Superior temporal gyrus (tissue), 1 donor: ENCODE results near the gene FNIP2.
"Not testable (repeated sequence)": the region's sequence is repeated elsewhere in the genome, so short reads cannot be mapped to it uniquely, and the experiment has no call there.

ENCODE experiments used
- DNase-seq: peaks from one replicate; pipeline ENCODE4 v3.0.0-alpha.2; 2016; ENCODE audit errors: extremely low spot score

Gene FNIP2

DNA sequence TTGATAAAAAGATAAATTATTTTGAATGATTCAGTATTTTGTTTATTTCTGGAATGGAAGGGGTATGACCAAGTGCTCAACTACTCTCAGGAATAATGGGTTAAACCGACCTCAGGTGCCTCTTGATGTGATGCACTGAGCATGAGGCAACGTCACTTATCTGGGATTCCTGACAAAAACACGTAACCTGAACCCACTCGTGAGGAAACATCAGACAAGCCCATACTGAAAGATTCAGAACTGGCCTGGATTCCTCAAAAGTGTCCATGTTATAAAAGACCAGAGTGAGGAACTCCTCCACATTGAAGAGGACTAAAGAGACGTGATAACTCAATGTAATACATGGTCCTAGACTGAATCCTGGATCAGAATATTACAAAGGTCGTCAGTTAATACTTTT, 144.0 kb downstream of the FNIP2 start:
- no peak for DNase-seq

DNA sequence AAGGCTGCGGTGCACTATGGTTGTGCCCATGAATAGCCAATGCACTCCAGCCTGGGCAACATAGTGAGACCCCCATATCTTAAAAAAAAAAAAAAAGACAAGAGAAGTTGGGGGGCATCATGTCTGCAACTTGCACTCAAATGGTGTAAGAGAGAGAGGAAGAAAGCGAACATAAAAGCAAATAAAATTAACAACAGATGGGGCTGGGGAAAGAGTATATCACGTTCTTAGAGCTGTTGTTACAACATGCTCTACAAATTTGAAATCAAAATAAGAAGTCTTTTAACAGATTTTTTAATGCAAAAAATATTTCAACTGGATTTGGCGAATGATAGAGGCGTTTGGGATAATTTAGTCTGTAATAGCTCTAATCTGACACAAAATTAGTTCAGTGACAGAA, 144.9 kb downstream of the FNIP2 start:
- no peak for DNase-seq

DNA sequence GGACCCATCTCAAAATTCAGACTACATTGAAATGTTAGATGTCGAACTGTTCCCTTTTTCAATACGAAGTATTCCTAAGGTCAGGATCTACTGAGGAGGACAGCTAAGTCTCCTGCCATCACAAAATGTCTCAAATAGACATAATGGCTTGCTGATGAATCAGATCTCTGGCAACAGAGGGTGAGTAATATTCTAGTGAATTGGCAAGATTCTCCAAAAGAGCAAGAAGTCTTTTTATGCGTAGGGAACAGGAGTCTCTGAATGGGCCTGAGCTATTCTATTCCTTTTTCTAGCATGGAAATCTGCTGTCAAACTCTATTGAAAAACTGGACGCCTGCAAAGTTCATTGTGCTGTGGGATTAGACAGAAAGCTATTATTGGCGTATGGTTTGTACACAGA, 145.4 kb downstream of the FNIP2 start:
- DNase-seq, result peak; percentile 62

DNA sequence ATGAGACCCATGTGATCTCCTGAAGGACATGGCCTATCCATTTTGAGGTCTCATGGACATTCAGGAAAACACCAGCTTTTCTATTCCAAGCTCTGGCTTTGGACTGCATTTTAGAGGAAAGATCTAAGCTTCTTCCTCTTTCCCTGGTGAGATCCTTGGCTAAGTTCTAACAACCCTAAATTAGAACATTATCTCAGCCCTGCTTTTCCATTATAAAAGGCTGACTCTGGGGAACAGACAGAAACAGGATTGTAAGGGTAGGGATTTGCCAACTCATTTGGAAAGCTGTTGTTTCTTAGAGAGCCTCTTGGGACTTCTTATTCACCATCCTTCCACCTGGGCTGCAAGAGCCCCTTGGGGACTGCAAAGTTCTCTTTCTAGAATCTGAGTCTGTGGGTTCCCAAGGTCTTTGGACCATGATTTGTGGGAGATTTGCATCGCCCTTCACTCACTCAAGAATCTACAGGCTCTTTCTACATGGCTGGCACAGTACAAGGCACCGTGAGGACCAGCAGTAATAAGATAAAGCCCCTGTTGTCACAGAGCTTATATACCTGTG, 146.9 kb downstream of the FNIP2 start:
- peak; percentile 61 for DNase-seq

DNA sequence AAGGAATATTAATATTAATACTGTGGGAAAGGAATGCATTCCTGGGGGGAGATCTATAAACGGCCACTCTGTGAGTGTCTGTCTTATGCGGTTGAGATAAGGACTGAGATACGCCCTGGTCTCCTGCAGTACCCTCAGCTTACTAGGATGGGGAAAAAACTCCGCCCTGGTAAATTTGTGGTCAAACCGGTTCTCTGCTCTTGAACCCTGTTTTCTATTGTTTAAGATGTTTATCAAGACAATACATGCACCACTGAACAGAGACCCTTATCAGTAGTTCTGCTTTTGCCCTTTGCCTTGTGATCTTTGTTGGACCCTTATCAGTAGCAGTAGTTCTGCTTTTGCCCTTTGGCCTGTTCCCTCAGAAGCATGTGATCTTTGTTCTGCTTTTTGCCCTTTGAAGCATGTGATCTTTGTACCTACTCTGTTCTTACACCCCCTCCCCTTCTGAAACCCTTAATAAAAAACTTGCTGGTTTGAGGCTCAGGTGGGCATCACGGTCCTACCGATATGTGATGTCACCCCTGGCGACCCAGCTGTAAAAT, 151.7 kb downstream of the FNIP2 start:
- DNase-seq, result not testable (repeated sequence)

DNA sequence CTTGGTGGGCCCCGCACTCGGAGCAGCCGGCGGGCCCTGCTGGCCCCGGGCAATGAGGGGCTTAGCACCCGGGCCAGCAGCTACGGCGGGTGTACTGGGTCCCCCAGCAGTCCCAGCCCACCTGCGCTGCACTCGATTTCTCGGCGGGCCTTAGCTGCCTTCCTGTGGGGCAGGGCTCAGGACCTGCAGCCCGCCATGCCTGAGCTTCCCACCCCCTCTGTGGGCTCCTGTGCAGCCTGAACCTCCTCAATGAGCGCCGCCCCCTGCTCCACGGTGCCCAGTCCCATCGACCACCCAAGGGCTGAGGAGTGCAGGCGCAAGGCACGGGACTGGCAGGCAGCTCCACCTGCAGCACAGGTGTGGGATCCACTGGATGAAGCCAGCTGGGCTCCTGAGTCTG, 158.9 kb downstream of the FNIP2 start:
- DNase-seq, result not testable (repeated sequence)

DNA sequence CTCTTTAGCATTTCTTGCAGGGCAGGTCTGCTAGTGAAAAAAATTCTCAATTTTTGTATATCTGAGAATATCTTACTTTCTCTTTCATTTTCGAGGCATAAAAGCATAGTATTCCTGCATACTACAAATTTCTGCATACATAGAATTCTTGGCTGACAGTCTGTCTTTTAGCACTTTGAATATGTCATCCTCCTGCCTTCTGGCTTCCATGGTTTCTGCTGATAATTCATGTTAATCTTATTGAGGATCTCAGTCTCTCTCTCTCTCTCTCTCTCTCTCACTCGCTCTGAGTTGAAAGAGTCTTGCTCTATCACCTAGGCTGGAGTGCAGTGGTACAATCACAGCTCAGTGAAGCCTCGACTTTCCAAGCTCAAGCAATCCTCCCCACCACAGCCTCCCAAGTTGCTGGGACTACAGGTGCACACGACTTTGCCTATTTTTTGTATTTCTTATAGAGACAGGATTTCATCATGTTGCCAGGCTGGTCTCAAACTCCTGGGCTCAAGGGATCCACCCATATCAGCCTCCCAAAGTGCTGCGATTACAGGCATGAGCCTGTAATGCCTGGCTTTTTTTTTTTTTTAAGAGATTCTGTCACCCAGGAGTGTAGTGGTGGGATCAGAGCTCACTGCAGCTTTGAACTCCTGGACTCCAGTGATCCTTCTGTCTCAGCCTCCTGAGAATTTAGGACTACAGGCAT, 161.3 kb downstream of the FNIP2 start:
- no peak for DNase-seq

DNA sequence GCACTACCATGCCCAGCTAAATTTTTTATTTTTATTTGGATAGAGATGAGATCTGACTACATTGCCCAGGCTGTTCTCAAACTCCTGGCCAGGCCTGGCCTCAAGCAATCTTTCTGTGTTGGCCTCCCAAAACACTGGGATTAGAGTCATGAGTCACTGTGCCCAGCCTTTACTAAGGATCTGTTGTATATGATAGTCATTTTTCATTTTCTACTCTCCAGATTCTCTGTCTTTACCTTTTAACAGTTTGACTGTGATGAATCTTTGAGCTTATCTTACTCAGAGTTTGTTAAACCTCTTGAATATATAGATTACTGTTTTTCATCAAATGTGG, 161.8 kb downstream of the FNIP2 start:
- DNase-seq, result no peak

DNA sequence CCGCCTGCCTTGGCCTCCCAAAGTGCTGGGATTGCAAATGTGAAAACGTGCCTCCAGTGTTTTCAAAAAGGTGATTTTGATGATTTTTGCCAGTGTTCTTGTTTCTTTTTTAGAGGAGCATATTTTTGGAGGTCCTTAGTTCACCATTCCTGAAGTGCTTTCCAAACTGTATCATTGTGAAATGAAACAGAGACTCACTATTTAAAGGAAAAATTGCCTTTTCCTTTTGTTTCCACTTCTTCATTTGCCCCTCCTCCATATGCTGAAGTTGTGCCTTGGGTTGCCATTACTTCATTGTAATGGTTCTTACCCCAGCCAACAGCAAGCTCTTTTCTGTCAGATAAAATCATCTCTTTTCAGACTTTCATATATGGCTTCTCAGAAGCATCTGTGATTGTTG, 164.4 kb downstream of the FNIP2 start:
- no peak for DNase-seq

DNA sequence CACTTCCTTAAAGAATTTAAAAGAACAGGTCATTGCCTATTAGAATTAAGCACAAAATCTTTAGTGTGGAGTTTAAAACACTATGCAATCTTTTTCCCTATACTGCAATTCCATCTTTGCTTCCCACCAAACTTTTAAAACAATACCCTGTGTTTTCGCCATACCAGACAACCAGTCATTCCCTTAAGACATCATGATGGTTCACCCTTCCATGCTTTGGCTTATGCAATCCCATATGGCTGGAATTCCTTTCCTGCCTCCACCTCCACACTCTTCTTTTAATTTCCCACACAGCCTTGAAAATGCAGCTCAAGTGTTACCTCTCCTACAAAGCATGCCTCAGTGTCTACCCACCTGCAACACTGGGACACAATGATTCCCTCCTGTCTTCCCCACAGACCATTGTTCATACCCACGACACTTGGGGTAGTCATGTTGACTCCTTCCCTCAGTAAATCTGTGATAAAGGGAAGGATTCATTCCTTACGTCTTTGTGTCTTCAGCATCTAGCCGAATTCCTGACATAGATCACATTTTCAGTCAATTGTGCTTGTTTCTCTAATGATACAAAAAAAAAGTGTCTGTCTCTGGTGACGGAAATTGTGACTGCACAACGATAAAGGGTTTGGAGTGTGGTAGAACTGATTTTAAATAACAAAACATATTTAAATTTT, 166.3 kb downstream of the FNIP2 start:
- no peak for DNase-seq

DNA sequence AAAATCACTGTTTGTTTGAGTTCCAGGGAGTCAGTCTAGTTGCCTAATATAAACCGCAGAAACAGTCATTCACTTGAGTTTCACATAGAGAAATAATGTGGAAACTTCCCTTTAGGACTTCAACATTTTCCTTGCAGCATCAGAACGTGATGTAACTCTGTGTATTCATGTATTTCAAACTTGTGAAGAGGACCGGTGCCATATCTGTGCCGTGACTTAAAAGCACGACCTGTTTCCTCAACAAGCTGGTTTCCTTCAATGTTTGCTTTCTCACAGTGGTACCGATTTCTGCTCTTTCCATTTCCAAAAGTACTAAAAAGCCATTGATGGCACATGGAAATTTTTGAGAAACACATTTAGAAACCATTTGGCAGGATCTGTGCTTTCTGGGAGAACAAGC, 167.4 kb downstream of the FNIP2 start:
- peak; percentile 65 for DNase-seq

DNA sequence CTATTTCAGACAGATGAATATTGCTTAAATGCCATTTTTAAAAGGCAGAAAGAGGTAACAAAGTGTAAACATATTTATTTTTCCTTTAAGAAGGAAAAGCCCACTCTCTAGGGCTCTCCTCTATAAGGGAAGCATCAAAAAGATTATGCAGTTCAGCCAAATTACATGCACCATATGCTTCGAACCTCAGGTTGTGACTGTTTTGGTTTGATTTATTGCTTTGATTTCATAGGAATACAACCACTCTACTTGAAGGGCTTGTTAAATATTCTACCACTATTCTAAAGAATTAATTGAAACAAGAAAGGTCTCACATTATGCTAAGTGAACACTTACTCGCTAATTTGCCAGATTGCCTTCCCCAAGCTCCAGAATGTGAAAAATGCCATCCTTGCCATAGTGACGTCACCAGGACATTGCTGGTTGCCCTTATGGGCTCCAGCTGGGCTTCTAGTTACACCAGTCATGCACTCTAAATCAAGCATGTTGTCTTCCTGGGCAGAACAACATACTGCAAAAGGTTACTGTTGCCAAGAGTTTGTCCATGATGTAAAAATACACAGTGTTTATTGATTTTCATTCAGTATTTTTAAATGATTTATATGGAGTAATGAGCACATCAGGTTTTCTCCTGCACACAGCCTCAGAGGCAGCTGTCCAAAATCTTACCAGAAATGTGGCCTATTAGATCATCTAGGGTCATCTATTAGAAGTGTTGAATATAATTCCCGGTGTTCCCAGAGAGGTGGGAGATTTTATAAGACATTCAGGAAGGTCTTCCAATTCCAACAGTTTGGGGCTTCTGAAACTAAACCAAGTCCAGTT, 169.6 kb downstream of the FNIP2 start:
- DNase-seq, result no peak

DNA sequence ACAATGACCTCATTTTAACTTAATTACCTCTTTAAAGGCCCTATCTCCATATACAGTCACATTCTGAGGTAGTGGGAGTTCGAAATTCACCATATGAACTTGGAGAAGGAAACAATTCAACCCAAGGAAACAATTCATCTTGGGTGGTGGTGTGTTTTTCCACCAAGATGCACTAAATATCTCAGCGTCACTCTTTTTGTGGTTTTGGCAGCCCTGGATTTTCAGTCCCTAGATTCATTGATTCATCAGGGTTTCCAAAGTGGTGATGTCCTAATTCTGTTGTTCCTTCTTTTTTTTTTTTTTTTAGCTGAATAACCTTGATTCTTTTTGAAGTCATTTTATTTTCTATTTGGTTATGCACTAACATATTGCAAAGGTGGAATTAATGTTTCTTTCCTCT, 171.4 kb downstream of the FNIP2 start:
- no peak for DNase-seq

DNA sequence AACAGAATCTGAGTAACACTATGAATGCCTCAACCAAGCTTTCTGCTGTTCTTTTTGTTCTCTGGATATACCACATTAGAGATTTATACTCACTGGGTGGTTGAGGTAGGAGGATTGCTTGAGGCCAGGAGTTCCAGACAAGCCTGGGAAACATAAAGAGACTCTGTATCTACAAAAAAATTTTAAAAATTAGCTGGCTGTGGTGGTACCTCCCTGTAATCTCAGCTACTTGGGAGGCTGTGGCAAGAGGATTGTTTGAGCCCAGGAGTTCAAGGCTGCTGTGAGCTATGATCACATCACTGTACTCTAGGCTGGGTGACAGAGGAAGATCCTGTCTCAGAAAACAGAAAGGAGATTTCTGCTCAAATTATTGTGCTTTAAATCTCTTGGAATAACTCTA, 172.5 kb downstream of the FNIP2 start:
- DNase-seq, result no peak

DNA sequence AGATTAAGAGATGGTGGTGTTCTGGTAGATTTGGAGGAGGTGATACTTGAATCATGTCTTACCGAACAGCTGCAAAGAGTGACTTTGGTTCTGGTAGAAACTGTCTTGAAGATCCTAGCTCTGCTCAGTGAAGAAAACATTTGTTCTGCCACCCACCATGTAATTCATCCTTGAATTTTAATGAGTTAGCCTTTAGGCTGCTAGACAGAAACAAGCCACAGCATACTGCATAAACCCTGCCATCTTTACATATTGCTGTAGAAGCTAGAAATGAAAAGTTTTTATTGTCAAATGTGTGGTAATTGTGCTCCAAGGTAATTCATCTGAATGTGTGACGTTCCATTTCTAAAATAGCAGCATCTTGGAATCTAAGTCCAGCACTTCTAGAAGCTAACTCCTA, 173.1 kb downstream of the FNIP2 start:
- DNase-seq, result peak; percentile 43

DNA sequence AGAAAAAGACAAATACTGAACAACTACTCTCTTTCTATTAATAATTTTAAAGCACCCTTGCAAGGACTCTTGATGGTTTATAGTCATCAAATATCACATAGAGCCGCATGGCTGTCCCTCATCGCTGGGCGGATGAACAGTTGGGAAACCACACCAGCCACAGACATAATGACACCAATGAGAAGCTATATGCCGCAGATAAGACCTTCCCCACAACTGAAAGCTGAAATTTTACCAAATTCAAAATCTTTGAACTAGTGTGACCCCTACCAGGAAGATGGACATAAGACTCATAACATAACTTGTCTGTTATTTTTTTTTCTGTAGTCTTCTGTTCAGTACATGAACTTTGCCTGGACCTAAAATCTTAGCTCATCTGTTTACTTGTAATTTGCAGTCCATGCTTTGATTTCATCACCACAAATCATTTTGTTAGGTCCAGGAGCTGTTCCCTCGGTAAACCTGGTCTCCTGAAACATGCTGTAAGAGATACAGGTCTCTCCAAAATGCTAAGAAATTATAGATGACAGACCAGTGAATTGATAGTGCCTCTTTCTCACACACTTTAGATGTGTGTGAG, 176.8 kb downstream of the FNIP2 start:
- no peak for DNase-seq

DNA sequence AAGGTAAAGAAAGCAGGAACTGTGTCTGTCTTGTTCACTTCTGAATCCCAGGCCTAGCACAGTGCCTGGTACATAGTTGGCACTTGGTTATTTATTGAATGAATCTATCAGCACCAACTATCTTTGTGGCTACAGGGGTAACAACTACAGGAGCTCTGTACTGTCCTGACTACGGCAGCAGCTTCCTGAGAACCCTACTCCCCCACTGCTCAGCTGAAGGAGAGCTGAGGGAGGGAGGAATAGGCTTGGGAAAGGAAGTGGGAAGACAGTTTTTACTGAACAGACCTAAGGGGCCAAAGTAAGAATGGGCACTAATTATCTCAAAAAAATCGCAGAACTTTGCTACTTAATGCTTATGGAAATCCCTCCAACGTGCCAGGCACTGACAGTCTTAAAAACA, 178.0 kb downstream of the FNIP2 start:
- no peak for DNase-seq

DNA sequence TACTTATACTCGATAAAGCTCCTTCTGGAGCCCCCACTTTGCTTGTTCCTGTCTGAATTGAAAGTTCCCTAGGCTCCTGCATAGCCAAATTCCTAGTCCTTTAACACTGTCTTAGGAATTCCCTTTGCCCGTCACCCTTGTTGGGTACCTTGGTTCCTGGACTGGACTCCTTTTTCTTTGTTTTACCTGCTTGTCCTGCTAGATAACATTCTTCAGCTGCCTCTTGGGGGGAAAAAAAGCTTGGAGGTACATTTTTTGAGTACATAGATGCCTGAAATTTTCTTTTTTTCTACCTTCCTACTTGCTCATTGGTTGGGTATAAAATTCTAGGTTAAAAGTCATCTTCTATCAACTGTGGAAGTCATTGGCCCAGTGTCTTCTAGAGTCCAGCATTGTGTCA, 179.2 kb downstream of the FNIP2 start:
- no peak for DNase-seq

DNA sequence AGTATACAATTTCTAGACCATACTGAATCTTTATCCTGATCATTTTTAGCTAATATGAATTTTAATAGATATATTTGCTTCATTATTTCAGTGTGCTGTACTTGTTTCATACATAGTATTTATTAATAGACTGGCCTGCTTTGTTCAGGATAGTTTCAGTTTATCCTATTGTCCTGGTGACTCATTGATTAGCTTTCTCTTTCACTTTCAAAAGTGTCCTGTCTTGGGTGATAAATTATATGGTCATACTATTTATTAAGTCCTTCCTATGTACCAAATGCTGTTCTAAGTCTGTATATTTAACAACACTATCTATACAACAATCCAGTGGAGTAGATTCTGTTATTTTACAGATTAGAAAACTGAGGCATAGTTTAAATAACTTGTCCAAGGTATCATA, 180.3 kb downstream of the FNIP2 start:
- DNase-seq, result no peak

DNA sequence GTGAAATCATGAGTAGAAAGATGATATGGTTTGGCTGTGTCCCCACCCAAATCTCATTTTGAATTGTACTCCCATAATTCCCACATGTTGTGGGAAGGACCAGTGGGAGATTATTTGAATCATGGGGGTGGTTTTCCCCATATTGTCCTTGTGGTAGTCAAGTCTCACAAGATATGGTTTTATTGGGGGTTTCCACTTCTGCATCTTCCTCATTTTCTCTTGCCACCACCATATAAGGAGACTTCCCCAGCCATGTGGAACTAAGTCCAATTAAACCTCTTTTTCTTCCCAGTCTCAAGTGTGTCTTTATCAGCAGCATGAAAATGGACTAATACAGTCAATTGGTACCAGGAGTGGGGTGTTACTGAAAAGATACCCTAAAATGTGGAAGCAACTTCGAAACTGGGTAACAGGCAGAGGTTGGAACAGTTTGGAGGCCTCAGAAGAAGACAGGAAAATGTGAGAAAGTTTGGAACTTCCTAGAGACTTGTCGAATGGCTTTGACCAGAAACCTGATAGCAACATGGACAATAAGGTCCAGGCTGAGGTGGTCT, 183.5 kb downstream of the FNIP2 start:
- not testable (repeated sequence) for DNase-seq

DNA sequence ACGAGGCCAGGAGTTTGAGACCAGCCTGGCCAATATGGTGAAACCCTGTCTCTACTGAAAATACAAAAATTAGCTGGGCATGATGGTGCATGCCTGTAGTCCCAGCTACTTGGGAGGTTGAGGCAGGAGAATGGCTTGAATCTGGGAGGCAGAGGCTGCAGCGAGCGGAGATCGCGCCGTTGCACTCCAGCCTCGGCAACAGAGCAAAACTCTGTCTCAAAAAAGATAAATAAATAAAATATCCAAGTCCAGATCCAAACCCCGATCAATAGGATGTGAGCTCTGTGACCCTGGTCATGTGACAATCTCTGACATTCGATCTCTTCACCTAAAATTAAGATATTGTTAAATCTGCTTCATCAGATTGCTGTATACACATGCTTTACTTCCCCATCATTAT, 187.5 kb downstream of the FNIP2 start:
- DNase-seq, result not testable (repeated sequence)

DNA sequence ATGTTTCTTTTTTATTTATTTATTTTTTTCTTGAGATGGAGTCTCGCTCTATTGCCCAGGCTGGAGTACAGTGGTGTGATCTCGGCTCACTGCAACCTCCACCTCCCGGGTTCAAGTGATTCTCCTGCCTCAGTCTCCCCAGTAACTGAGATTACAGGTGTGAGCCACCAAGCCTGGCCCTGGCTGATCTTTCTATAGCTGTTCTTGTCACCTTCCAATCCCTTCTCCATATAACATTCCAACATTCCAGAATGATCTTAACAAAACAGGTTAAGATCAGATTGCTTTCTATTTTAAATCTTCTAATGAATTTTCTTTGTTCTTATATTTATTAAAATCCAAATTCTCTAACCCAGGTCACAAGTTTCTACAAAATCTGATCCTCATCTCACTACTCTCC, 188.1 kb downstream of the FNIP2 start:
- DNase-seq, result not testable (repeated sequence)
